BE2C (cell line): ENCODE results near the gene OPCML.

Source experiments
- DNase-seq: peaks from one replicate; pipeline ENCODE4 v3.0.0-alpha.2; 2020
- H3K27me3 ChIP-seq: fragments of 250-450 bp; sonication (Bioruptor Pico); 2 replicates; pipeline ENCODE4 v1.5.1; 2020; ENCODE audit warnings: mild to moderate bottlenecking
- H3K36me3 ChIP-seq: fragments of 250-450 bp; sonication (Bioruptor Pico); 2 replicates; pipeline ENCODE4 v1.5.1; 2020; ENCODE audit warnings: mild to moderate bottlenecking
- H3K4me1 ChIP-seq: fragments of 250-450 bp; sonication (Bioruptor Pico); 2 replicates; pipeline ENCODE4 v1.5.1; 2020
- H3K4me3 ChIP-seq: 2 replicates; pipeline ENCODE4 v1.5.1; 2011; ENCODE audit warnings: low read depth, low read length
- H3K9me3 ChIP-seq: fragments of 250-450 bp; sonication (Bioruptor Pico); 2 replicates; pipeline ENCODE4 v1.5.1; 2020
- CTCF ChIP-seq: IDR thresholded peaks from 2 replicates; pipeline ENCODE4 v1.5.1; 2012; ENCODE audit warnings: mild to moderate bottlenecking, low read depth, low read length

OPCML gene

GRCh38 chr11:133214646-133215045, 317.7 kb downstream of the OPCML start:
- no peak for TF ChIP-seq CTCF
- no peak for DNase-seq

GRCh38 chr11:133212201-133212600, 320.1 kb downstream of the OPCML start:
- no peaks in the 10 kb centered on the region for H3K4me1 ChIP-seq
- H3K4me3 ChIP-seq, result no peak overlapping the region
- no peaks in the 10 kb centered on the region for H3K9me3 ChIP-seq
- no peak for DNase-seq
- no peaks in the 10 kb centered on the region; the same call in none of the 2 replicates for H3K27me3 ChIP-seq
- H3K36me3 ChIP-seq, result no peaks in the 10 kb centered on the region
- no peak for TF ChIP-seq CTCF

More at GRCh38 chr11:133214646-133215045, 317.7 kb downstream of the OPCML start:
- Histone ChIP-seq H3K9me3 (no peaks in the 10 kb centered on the region), H3K36me3 (no peaks in the 10 kb centered on the region), H3K27me3 (no peaks in the 10 kb centered on the region; the same call in none of the 2 replicates), H3K4me3 (no peak overlapping the region), H3K4me1 (no peaks in the 10 kb centered on the region)

GRCh38 chr11:133207995-133208394, 324.3 kb downstream of the OPCML start:
- Histone ChIP-seq H3K4me1 (no peaks in the 10 kb centered on the region), H3K36me3 (no peaks in the 10 kb centered on the region), H3K4me3 (no peak overlapping the region), H3K9me3 (no peaks in the 10 kb centered on the region), H3K27me3 (no peaks in the 10 kb centered on the region)
- TF ChIP-seq CTCF, result no peak
- no peak for DNase-seq

GRCh38 chr11:133206313-133207005, 325.8 kb downstream of the OPCML start:
- Histone ChIP-seq H3K9me3 (no peaks in the 10 kb centered on the region), H3K4me1 (no peaks in the 10 kb centered on the region), H3K36me3 (no peaks in the 10 kb centered on the region), H3K4me3 (no peak overlapping the region), H3K27me3 (no peaks in the 10 kb centered on the region)
- TF ChIP-seq CTCF, result no peak
- no peak for DNase-seq

- no peaks in the 10 kb centered on the region for H3K36me3 ChIP-seq
- TF ChIP-seq CTCF, result no peak
- no peaks in the 10 kb centered on the region for H3K9me3 ChIP-seq
Observed at GRCh38 chr11:133204158-133204557, 328.1 kb downstream of the OPCML start.

GRCh38 chr11:133202816-133203215, 329.5 kb downstream of the OPCML start:
- TF ChIP-seq CTCF, result no peak
- H3K4me1 ChIP-seq, result no peaks in the 10 kb centered on the region
- H3K36me3 ChIP-seq, result no peaks in the 10 kb centered on the region
- no peak overlapping the region for H3K4me3 ChIP-seq
- H3K9me3 ChIP-seq, result no peaks in the 10 kb centered on the region
- H3K27me3 ChIP-seq, result no peaks in the 10 kb centered on the region
- DNase-seq, result no peak

More at GRCh38 chr11:133204158-133204557, 328.1 kb downstream of the OPCML start:
- no peak overlapping the region for H3K4me3 ChIP-seq
- no peaks in the 10 kb centered on the region for H3K27me3 ChIP-seq
- no peaks in the 10 kb centered on the region for H3K4me1 ChIP-seq
- no peak for DNase-seq
